Measurements from ENCODE around the gene PLA2G4A. TPM values are rescaled to one million over a fixed set of nuclear protein-coding genes. Genes with fewer than 3 reads are reported as not detected.

PLA2G4A gene
- total RNA-seq, 2 donors from 2014 or later = 4.9 to 5.7 TPM

DNA sequence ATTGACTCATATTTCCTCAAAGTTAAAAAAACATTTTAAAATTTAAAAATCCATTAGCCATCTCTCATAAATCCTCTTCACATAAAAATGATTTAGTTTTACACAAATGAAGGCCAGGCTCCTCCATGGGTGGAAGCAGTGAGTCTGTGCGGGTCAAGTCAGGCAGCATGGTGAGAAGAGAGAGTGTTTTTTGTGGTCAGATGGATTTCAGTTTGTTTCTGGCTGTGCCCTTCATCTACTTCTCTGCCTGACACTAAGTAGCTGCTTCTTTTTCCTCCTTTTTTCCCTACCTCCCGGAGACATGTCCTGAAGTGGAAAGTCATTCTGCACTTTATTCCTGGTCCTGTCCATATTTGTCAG lies 10.3 kb downstream of the PLA2G4A start:
- ATAC-seq (replicated peaks in 1 of 2) (no peak), DNase-seq (no peak)
- H3K27ac Mint-ChIP-seq = no peak overlapping the region
- H3K27me3 Mint-ChIP-seq (ENCODE audit: low read depth) = peaks cover 18% of the 10 kb centered on the region
- no peaks in the 10 kb centered on the region for H3K4me1 Mint-ChIP-seq (ENCODE audit: low read depth)
- H3K36me3 Mint-ChIP-seq (ENCODE audit: insufficient read depth in 2 of 2) = peaks cover 0 to 2% of the 10 kb centered on the region in 2 donors
- no peak overlapping the region for H3K4me3 Mint-ChIP-seq
- H3K9me3 Mint-ChIP-seq = no peaks in the 10 kb centered on the region

DNA sequence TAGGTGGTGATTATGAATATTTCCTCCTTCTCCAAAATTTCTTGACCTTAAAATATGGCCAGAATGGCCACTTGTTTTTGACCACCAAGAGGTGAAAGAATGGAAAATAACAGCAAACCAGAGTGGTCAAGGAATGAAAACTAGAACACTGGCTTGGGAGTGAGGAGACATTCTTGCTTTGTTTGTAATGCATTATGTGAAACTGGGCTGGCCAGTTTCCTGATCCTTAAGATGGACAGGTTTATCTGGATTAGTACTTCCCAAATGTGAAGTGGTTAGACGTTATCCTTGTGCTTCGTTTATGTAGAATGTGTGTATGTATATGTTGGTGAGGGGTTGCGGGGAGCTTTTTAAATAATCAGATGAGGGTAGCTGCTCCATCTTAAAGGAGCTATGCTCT lies 12.8 kb downstream of the PLA2G4A start:
- no peak overlapping the region for H3K4me3 Mint-ChIP-seq
- no peaks in the 10 kb centered on the region for H3K4me1 Mint-ChIP-seq (ENCODE audit: low read depth)
- peaks cover 17% of the 10 kb centered on the region for H3K27me3 Mint-ChIP-seq (ENCODE audit: low read depth)
- ATAC-seq (replicated peaks in 1 of 2) = no peak
- H3K36me3 Mint-ChIP-seq (ENCODE audit: insufficient read depth in 2 of 2) = peaks cover 0 to 2% of the 10 kb centered on the region in 2 donors
- DNase-seq = no peak
- no peak overlapping the region for H3K27ac Mint-ChIP-seq
- H3K9me3 Mint-ChIP-seq = no peaks in the 10 kb centered on the region

GRCh38 chr1:186842547-186842946 lies 13.8 kb downstream of the PLA2G4A start:
- peaks cover 17% of the 10 kb centered on the region for H3K27me3 Mint-ChIP-seq (ENCODE audit: low read depth)
- ATAC-seq (replicated peaks in 1 of 2) (no peak), DNase-seq (no peak)
- H3K4me1 Mint-ChIP-seq (ENCODE audit: low read depth) = no peaks in the 10 kb centered on the region
- no peak overlapping the region for H3K27ac Mint-ChIP-seq
- no peaks in the 10 kb centered on the region for H3K36me3 Mint-ChIP-seq (ENCODE audit: insufficient read depth in 2 of 2)
- H3K4me3 Mint-ChIP-seq = no peak overlapping the region
- H3K9me3 Mint-ChIP-seq = no peaks in the 10 kb centered on the region

- Mint-ChIP-seq H3K9me3 (no peaks in the 10 kb centered on the region), H3K36me3 (ENCODE audit: insufficient read depth in 2 of 2) (no peaks in the 10 kb centered on the region), H3K27ac (no peak overlapping the region), H3K4me1 (ENCODE audit: low read depth) (no peaks in the 10 kb centered on the region), H3K27me3 (ENCODE audit: low read depth) (peaks cover 17% of the 10 kb centered on the region), H3K4me3 (no peak overlapping the region)
- ATAC-seq (replicated peaks in 1 of 2) (no peak), DNase-seq (no peak)
Measured at GRCh38 chr1:186843226-186843625, 14.5 kb downstream of the PLA2G4A start.

DNA sequence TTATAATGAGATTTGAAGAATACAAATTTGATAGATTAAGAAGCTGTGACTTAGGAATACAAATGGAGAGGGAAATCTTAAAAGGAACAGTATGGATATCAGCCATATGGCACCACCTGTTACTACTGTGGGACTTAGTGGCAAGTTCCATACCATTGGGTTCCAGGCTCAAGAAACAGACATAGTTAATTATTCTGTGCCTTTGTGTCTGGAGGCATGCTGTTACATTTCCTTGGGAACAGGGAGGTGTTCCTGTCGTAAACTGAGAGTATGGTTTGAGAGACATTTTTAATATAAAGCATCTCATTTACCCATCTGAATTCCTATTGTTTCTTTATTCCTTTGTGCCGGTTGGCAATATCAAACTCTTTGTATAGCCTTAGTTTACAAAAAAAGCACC lies 15.2 kb downstream of the PLA2G4A start:
- Mint-ChIP-seq H3K27me3 (ENCODE audit: low read depth) (peaks cover 17% of the 10 kb centered on the region), H3K27ac (no peak overlapping the region), H3K36me3 (ENCODE audit: insufficient read depth in 2 of 2) (no peaks in the 10 kb centered on the region), H3K4me3 (no peak overlapping the region), H3K9me3 (no peaks in the 10 kb centered on the region), H3K4me1 (ENCODE audit: low read depth) (no peaks in the 10 kb centered on the region)
- no peak for DNase-seq
- ATAC-seq (replicated peaks in 1 of 2) = no peak

DNA sequence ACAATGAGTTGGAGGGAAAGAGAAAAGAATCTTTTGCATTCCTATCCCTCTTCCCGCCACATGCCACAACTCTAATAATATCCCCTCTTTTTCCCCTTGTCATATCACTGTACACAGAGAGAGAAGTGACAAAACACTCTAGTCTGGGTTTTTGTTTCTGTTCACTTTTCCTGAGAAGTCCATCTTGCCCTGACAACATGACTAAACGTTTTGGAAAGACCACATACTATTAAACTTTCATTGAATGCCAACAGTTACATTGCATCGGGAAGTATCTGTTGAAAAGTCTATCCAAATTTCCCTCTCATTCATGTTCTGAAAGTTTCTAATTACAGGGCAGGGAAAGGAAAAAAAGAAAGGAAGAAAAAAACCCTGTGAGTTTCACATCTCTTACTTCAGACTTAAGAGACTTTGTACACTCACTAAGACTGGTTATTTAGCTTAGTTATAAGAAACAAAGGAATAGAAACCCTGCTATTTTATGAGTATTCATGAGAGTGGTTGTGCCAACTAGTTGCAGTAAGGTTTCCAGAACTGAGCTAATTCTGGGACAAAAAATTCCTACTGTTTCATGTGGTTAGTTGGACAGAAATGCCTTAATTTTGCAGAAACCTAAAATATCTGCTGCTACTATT lies 16.9 kb downstream of the PLA2G4A start:
- Mint-ChIP-seq H3K4me1 (ENCODE audit: low read depth) (peaks cover 6% of the 10 kb centered on the region), H3K36me3 (ENCODE audit: insufficient read depth in 2 of 2) (no peaks in the 10 kb centered on the region), H3K27ac (no peak overlapping the region), H3K4me3 (peak overlapping the region in 1 of 2 donors; percentile 5), H3K27me3 (ENCODE audit: low read depth) (peaks cover 12% of the 10 kb centered on the region), H3K9me3 (no peaks in the 10 kb centered on the region)
- ATAC-seq (replicated peaks in 1 of 2) (no peak), DNase-seq (no peak)

- Mint-ChIP-seq H3K36me3 (ENCODE audit: insufficient read depth in 2 of 2) (no peaks in the 10 kb centered on the region), H3K4me1 (ENCODE audit: low read depth) (peaks cover 6% of the 10 kb centered on the region), H3K27me3 (ENCODE audit: low read depth) (no peaks in the 10 kb centered on the region), H3K4me3 (no peak overlapping the region), H3K9me3 (no peaks in the 10 kb centered on the region), H3K27ac (no peak overlapping the region)
- ATAC-seq (replicated peaks in 1 of 2) (no peak), DNase-seq (no peak)
Measured at GRCh38 chr1:186848509-186849130, 19.9 kb downstream of the PLA2G4A start.

- Mint-ChIP-seq H3K27me3 (ENCODE audit: low read depth) (no peaks in the 10 kb centered on the region), H3K4me3 (no peak overlapping the region), H3K36me3 (ENCODE audit: insufficient read depth in 2 of 2) (no peaks in the 10 kb centered on the region), H3K9me3 (no peaks in the 10 kb centered on the region), H3K27ac (no peak overlapping the region), H3K4me1 (ENCODE audit: low read depth) (peaks cover 6% of the 10 kb centered on the region)
- DNase-seq = no peak
- peak; percentile 43 to 49 for ATAC-seq (replicated peaks in 1 of 2)
Measured at GRCh38 chr1:186849271-186849671, 20.5 kb downstream of the PLA2G4A start.

- ATAC-seq (replicated peaks in 1 of 2) = peak in 1 of 2 donors; percentile 32
Measured at GRCh38 chr1:186849826-186850225, 21.1 kb downstream of the PLA2G4A start.

GRCh38 chr1:186854102-186854501 lies 25.4 kb downstream of the PLA2G4A start:
- ATAC-seq (replicated peaks in 1 of 2) (no peak), DNase-seq (no peak)
- H3K4me3 Mint-ChIP-seq = no peak overlapping the region
- H3K27me3 Mint-ChIP-seq (ENCODE audit: low read depth) = peaks cover 7% of the 10 kb centered on the region
- no peak overlapping the region for H3K27ac Mint-ChIP-seq
- peaks cover 2 to 4% of the 10 kb centered on the region in 2 donors for H3K9me3 Mint-ChIP-seq
- H3K36me3 Mint-ChIP-seq (ENCODE audit: insufficient read depth in 2 of 2) = peaks cover 2 to 4% of the 10 kb centered on the region in 2 donors
- peaks cover 6% of the 10 kb centered on the region for H3K4me1 Mint-ChIP-seq (ENCODE audit: low read depth)

More at GRCh38 chr1:186849826-186850225, 21.1 kb downstream of the PLA2G4A start:
- DNase-seq = no peak
- H3K27ac Mint-ChIP-seq = no peak overlapping the region
- H3K9me3 Mint-ChIP-seq = no peaks in the 10 kb centered on the region
- no peaks in the 10 kb centered on the region for H3K36me3 Mint-ChIP-seq (ENCODE audit: insufficient read depth in 2 of 2)
- no peaks in the 10 kb centered on the region for H3K27me3 Mint-ChIP-seq (ENCODE audit: low read depth)
- no peak overlapping the region for H3K4me3 Mint-ChIP-seq
- peaks cover 6% of the 10 kb centered on the region for H3K4me1 Mint-ChIP-seq (ENCODE audit: low read depth)

DNA sequence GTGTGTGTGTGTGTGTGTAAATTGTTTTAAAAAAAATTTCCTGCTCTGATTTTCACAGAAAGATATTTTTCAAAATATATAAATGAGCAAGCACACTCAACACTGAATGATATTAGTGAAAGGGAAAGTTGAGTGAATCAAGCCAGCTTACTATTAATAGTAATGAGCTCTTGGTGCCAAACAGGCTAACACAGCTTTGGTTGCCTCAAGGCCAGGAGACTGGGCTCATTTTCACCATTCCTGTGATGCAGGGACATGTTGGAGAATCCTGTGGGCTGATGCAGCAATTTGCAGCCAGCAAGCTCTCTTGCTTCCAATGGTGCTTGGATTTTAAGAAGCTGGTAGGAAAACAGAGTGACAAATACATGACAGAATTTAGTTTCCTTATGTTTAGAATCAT lies 30.2 kb downstream of the PLA2G4A start:
- Mint-ChIP-seq H3K4me3 (peak overlapping the region in 1 of 2 donors; percentile 4), H3K27me3 (ENCODE audit: low read depth) (peaks cover 7% of the 10 kb centered on the region)

DNA sequence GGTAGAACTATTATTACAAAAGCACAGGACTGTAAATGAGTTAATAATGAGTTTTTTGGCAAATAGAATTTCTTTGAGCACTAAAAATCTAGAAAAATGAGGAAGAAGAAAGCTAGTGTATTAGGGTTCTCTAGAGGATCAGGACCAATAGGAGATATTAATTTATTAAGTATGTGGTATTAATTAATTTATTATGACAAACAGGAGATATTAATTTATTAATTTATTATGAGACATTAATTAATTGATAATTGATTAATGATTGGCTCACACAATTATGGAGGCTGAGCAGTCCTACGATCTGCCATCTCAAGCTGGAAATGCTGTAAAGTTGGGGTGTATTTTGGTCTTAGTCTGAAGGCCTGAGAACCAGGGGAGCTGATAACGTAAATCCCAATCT lies 31.2 kb downstream of the PLA2G4A start:
- H3K27me3 Mint-ChIP-seq (ENCODE audit: low read depth) = peaks cover 5% of the 10 kb centered on the region
- no peaks in the 10 kb centered on the region for H3K4me1 Mint-ChIP-seq (ENCODE audit: low read depth)
- H3K36me3 Mint-ChIP-seq (ENCODE audit: insufficient read depth in 2 of 2) = peaks cover 2 to 4% of the 10 kb centered on the region in 2 donors
- no peak overlapping the region for H3K4me3 Mint-ChIP-seq
- H3K9me3 Mint-ChIP-seq = peaks cover 4% of the 10 kb centered on the region in 2 donors
- no peak for ATAC-seq (replicated peaks in 1 of 2)
- H3K27ac Mint-ChIP-seq = no peak overlapping the region
- no peak for DNase-seq

More for the DNA sequence above, 30.2 kb downstream of the PLA2G4A start:
- DNase-seq (no peak), ATAC-seq (replicated peaks in 1 of 2) (no peak)
- H3K9me3 Mint-ChIP-seq = peaks cover 4% of the 10 kb centered on the region in 2 donors
- H3K36me3 Mint-ChIP-seq (ENCODE audit: insufficient read depth in 2 of 2) = peaks cover 2 to 4% of the 10 kb centered on the region in 2 donors
- H3K27ac Mint-ChIP-seq = no peak overlapping the region
- no peaks in the 10 kb centered on the region for H3K4me1 Mint-ChIP-seq (ENCODE audit: low read depth)

DNA sequence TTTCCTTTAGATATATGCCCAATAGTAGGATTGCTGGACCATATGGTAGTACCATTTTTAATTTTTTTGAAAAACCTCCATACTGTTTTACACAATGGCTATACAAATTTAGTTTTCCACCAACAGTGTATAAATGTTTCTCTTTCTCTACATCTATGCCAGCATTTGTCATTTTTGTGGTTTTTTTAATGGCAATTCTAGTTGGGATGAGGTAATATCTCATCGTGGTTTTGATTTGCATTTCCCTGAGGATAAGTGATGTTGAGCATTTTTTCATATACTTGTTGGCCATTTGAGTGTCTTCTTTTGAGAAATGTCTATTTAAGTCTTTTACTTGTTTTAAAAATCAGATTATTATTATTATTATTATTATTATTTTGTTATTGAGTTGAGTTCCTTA lies 35.5 kb downstream of the PLA2G4A start:
- DNase-seq (no peak), ATAC-seq (replicated peaks in 1 of 2) (no peak)
- Mint-ChIP-seq H3K9me3 (peaks cover 0 to 2% of the 10 kb centered on the region in 2 donors), H3K27me3 (ENCODE audit: low read depth) (no peaks in the 10 kb centered on the region), H3K27ac (no peak overlapping the region), H3K4me1 (ENCODE audit: low read depth) (peaks cover 9% of the 10 kb centered on the region), H3K4me3 (no peak overlapping the region), H3K36me3 (ENCODE audit: insufficient read depth in 2 of 2) (peaks cover 2 to 3% of the 10 kb centered on the region in 2 donors)

DNA sequence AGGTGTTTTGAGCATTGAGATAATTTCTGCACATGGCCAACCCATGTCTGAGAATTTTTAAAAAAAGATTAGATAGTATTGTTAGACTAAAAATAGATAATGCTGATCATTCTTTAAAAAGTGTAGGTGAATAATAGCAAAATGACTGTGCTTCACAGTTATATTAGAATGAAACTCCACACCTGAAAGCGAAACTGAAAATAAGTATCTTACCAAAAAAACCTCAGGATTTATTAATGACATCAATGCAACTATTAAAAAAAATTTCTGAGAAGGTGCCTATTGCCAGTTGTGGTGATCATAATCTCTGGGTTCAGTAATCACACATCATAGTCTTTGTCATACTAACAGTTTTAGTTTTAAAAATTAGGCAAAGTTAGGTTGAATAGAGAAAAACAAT lies 36.5 kb downstream of the PLA2G4A start:
- no peaks in the 10 kb centered on the region for H3K27me3 Mint-ChIP-seq (ENCODE audit: low read depth)
- H3K27ac Mint-ChIP-seq = peak overlapping the region; percentile 54
- peaks cover 2 to 3% of the 10 kb centered on the region in 2 donors for H3K36me3 Mint-ChIP-seq (ENCODE audit: insufficient read depth in 2 of 2)
- peaks cover 9% of the 10 kb centered on the region for H3K4me1 Mint-ChIP-seq (ENCODE audit: low read depth)
- DNase-seq (no peak), ATAC-seq (replicated peaks in 1 of 2) (peak in 1 of 2 donors; percentile 51)
- H3K4me3 Mint-ChIP-seq = no peak overlapping the region
- H3K9me3 Mint-ChIP-seq = peaks cover 0 to 2% of the 10 kb centered on the region in 2 donors

Data from activated T-cell treated with anti-CD3 and anti-CD28 coated beads, Interleukin-2, amount 50 U/mL, for 72 hours (primary cell).